Bone marrow (tissue), 2 donors: ENCODE results near the gene UBAP2.
"Not testable (repeated sequence)": the region's sequence is repeated elsewhere in the genome, so short reads cannot be mapped to it uniquely, and the experiment has no call there.

Experiments used
- DNase-seq, 2 donors: peaks; one replicate each; lab custom pipeline; 2025; lab: John Stamatoyannopoulos, UW

Gene UBAP2

DNA sequence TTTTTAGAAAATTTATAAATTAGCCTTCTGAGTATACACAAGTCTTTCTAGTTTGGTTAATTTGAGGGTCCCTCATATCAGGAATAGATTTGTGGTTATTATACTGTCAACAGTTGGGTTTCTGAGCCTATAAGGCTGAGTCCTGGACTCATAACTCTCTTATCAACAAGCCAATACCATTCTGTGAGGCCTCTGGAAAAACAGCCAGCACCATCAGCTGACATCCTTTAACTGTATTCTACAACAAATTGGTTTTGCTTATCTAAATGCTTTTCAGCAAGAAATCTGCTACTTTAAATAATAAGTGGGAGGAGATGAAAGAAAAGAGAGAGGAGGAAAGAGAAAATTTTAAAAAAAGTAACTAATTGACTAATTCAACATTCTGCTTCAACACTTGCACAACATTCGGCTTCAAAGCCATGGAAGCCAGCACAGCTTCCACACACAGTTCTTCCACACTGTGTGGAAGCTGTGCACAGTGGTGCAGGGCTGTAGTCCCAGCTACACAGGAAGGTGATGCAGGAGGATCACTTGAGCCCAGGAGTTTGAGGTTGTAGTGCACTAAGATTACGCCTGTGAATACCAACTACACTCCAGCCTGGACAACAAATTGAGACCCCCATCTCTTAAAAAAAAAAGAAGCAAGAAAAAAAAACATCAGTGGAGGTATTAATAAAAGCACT, 84.5 kb downstream of the UBAP2 start:
- no peak for DNase-seq

DNA sequence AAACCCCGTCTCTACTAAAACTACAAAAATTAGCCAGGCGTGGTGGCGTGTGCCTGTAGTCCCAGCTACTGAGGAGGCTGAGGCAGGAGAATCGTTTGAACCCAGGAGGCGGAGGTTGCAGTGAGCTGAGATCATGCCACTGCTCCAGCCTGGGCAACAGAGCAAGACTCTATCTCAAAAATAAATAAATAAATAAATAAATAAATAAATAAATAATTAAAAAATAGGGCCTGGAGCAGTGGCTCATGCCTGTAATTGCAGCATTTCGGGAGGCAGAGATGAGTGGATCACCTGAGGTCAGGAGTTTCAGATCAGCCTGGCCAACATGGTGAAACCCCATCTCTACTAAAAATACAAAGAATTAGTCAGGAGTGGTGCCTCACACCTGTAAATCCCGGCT, 86.2 kb downstream of the UBAP2 start:
- not testable (repeated sequence) for DNase-seq

DNA sequence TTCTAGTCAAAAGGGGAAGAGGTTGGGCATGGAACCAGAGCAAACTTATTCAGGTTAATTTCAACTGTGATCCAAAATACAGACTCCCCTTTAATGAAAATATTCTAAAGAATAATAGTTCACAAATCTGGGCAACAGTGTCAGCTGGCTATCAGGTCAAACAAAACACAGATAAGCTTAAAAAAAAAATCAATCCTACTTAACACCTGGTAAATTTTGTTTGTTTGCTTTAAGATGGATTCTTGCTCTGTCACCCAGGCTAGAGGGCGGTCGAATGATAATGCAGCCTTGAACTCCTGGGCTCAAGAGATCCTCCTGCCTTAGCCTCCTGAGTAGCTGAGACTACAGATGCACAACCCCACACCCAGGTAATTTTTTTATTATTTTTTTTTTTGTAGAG, 89.0 kb downstream of the UBAP2 start:
- no peak for DNase-seq

DNA sequence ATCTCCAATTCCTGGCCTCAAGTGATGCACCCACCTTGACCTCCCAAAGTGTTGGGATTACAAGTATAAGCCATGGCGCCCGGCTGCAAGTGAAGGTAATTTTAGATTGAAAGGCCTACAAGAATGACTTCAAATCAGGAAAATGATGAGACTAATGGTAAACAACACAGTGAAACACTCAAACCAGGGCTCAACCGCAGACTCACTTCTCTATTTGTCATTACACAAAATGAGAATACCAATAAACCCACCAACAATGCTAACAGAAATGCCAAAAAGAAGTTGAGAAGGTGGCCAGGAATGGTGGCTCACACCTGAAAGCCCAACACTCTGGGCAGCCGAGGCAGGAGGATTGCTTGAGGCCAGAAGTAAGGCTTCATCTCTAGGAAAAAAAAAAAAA, 92.1 kb downstream of the UBAP2 start:
- DNase-seq, result no peak

DNA sequence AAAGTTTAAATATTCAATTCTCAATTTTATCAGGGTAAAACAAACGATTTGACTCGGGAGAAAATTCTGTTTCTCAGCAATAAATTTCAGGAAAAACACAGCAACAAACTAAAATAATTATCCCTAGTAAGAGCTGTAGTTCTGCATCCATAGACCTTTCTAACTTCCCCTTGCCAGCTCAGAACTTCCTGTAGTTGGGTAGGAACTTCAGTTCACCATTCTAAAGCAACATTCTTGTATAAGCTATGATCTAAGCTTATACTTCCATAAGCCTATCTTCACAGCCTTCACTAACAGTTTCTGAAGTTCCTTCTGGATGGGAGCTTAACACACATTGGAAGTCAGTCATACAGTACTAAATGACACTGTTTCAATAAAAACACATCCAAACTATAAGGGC, 96.6 kb downstream of the UBAP2 start:
- peak in 1 of 2 donors; percentile 22 for DNase-seq

DNA sequence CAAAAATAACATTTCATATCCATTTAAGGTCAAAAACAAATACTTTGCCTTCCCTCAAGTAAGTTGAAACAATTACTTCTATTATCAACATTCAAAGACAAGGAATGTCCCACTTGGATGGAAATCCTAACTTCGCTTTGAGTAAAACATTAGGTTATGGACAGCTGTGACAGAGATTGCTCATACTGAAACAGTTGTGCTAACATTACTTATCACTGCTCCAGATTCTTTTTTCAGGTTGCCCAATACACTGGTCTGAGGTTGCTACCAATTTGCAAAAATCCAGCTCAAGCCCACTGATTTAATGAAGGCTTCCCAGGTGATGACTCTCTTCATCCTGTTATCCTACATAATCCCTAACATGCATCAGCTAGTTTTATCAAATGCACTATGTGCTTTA, 98.3 kb downstream of the UBAP2 start:
- DNase-seq, result no peak

DNA sequence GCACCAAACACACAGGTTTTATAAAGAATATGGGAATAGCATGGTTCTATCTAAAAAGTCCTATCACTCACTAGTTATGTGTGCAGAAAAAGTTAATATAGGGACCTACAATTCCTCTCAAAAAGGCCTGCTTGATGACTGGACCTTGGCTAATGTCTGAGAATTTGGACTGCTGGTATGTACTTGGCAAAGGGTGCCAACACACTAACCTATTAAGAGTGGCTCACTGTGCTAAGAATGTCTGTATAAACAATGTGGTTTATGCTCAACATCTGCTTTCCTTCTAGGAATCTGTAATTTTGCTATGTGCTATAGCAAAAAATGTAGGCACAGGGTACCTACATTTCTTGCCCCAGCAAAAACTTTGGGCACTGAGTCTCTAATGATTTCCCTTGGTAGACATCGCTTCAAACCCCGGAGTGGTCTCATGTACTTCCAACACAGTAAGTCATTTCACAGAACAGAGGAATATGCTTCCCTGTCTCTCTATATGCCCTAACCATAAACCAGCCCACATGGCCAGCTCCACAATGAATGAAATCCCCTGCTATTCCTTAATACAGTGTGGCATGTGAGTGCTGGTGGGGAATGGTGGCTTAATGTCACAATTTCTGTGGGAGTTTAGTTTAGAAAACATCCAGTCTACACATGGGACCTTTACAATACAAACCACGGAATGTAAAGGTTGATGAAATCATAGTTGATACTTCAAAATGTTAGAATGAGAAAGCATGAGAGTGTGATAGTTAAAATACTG, 101.7 kb downstream of the UBAP2 start:
- no peak for DNase-seq

DNA sequence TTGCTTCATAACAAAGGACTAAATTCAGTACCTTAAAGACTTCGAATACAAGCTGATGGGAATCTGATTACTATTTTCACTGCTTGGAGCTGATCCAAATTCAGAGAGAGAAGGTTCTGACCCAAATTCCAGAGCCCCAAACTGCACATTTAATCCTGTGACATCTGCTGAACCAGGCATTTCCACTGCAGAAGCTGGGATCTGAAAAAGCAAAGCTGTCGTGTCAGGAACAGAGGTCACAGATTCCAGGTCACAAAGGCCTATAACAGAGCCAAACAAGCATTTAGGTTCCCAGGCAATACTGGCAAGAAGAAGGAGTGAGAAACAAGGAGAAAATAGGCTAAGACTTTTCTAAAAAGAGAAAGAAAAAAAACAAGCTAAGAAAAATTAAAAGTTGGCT, 105.3 kb downstream of the UBAP2 start:
- no peak for DNase-seq

DNA sequence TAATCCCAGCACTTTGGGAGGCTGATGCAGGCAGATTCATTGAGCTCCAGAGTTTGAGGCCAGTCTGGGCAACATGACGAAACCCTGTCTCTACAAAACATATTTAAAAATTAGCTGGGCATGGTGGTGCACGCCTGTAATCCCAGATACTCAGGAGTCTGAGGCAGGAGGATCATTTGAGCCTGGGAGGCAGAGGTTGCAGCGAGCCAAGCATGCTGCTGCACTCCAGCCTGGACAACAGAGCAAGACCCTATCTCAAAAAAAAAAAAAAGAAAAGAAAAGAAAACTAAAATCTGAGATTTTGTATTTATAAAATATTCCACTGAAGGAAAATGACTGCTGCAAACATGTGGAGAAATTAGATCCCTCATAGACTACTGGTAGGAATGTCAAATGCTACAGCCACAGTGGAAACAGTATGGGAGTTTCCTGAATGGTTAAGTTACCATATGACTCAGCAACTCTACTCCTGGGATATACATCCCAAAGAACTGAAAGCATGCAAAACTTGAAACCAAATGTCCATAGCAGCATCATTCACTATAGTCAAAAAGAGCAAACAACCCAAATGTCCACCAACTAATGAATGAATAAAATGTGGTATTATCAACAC, 106.1 kb downstream of the UBAP2 start:
- DNase-seq, result no peak

DNA sequence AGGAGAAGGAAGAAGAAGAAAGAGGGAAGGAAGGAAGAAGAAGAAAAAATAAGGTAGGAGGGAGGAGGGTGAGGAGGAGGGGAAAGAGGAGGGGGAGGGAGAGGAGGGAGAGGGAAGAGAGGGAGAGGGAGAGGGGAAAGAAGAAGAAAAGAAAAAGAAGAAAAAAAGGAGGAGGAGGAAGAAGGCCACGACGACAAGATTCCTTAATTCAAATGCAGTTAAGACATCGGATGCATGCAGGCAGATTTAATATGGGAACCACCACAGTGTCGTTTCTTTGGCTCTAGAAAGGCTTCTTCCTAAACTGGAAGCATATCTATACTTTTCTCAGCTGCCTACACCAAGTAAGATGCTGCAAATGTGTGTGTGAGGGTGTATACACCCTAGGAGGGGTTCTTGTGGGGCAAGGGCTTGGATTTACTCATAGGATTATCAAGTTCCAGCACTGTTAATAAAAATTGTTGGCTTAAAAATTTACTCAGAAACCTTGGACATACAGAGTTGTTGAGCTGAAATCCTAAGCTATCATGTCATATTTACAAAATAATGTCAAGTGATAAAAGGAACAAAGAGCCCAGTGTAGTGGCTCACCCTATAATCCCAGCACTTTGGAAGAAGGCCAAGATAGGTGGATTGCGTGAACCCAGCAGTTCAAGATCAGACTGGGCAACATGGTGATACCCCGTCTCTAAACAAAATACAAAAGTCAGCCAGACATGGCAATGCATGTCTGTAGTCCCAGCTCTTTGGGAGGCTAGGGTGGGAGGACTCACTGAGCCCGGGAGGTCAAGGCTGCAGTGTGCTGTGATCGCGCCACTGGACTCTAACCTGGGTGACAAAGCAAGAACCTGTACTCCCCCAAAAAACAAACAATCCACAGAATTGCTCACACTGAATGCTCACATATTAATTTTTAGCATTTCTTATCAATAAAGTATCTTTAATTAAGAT, 108.5 kb downstream of the UBAP2 start:
- DNase-seq, result no peak

DNA sequence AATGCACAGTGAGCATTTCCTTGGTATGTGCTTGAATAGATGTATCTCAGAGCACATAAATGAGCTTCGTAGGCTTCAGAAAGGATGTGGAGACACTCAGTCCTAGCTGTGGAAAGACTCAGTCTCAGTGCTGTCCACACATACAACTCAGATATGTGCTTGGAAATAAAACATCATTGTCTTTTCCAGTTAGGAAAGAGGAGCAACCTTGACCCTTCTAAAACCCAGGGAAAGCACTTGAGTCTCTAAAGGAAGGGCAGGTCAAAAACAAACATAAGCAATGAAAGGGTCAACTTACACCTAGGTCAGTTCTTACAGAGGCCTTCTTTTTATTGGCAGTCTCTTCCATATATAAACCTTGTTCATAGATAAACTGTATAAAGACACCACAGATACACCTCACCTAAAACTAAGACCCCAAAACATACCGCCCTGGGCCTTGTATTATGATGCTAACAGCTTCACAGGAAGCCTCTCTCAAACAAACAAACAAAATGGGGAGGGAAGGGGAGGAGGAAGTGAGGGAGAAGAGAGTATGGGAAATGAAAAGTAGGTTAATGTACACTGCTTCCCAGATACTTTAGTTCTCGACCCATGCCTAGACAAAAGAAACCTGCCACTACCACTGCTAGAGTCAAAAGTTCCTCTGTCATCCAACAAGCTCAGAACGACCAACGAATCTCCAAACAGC, 114.4 kb downstream of the UBAP2 start:
- no peak for DNase-seq

DNA sequence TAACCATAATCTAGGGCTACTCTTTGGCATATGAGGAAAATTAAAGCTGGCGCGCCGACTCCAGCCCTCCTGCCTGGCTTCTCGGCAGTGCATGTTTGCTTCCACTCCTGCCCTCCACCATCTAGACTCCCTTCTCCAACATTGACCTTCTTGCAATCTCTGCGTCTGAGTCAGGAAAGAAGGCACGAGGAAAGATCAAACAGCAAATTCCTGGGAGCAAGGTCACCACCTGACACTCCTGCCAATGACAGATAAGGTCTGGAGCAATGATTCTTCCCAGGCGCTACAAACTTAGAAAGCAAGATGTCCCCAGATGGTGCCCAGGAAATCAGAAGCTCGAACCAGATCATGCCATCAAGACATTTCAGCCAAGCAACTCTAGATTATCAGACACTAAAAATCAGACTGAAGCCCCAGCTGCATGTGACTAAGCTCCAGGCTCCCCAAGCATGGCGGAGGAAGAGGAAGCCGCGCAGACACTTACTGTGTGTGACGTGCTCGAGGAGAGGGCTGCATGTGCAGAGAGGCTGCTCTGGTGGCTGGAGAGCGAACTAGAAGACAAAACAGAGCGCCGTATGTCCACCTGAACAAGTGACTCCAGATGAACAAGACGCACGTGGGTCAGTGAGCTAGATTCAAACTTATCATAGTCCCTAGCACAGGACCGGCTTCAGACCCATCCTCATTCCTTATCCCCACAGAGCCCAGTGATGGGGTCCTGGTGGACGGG, 116.4 kb downstream of the UBAP2 start:
- DNase-seq, result no peak

DNA sequence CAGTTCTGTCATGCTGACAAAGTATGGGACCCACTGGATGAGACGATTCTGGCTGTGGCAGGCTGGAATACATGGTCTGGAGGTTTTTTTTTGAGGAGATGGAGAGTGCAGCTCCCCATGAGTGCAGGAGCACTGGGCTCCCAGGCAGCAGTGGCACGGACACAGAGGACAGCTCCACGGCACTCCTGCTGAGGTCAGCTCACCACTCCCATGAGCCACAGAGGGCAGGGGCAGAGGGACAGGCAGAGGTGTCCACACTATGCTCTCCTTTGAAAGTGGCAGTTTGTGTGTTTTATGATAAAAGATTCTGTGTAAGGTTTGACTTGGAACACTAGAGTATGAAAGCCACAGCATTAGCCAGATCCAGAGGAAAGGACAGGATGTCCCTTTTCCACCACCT, 117.4 kb downstream of the UBAP2 start:
- DNase-seq, result no peak

DNA sequence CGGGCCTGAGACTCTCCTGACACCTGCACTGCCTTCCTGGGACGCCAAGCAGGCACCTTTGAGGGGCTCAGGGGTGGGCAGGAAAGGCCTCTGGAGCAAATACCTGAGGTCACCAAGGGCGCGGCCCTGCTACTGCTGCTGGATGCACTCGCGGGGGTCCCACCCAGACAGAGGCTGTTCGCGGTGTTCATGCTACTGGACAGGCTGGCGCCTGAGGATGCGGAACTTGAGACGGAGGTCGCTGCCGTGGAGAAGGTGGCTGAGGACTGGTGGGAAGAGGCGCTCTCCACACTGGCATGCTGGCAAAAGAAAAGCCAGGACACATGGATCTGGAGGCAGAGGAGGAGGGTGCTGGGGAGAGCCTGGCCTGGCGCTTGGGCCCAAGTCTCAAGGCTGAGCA, 121.0 kb downstream of the UBAP2 start:
- no peak for DNase-seq

DNA sequence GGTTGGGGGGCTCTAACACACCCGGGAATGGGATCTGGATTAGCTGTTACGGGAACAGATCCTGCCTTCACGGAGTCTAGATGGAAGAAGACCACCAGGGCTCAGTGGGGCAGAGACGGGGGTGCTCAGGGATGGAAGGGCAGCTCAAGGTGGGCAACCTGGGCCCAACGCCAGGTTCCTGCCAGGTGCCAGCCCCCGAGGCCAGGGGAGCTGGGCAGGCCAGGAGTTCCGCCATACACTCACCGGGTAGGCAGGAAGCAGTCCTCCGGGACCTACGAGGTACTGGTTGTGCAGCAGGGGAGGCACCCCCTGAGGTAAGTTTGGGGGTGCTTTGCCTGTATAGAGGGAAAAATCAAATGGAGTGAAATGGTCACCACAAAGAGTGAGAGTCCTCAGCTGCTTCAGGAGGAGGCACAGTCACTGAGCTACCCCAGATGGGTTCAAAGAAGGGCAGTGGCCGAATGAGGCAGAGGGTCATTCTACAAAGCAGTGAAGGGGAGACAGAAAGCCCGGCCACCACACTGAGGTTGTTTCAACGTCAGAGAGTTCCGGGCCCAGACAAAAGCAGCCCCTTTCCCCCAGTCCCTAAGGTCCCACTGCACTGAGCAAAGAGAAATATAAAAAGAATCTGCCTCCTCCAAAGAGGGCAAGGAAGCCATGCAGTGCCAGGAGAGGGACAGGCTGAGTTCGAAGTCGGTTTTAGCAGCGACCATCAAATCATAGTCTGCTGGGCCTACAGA, 121.8 kb downstream of the UBAP2 start:
- DNase-seq, result no peak

DNA sequence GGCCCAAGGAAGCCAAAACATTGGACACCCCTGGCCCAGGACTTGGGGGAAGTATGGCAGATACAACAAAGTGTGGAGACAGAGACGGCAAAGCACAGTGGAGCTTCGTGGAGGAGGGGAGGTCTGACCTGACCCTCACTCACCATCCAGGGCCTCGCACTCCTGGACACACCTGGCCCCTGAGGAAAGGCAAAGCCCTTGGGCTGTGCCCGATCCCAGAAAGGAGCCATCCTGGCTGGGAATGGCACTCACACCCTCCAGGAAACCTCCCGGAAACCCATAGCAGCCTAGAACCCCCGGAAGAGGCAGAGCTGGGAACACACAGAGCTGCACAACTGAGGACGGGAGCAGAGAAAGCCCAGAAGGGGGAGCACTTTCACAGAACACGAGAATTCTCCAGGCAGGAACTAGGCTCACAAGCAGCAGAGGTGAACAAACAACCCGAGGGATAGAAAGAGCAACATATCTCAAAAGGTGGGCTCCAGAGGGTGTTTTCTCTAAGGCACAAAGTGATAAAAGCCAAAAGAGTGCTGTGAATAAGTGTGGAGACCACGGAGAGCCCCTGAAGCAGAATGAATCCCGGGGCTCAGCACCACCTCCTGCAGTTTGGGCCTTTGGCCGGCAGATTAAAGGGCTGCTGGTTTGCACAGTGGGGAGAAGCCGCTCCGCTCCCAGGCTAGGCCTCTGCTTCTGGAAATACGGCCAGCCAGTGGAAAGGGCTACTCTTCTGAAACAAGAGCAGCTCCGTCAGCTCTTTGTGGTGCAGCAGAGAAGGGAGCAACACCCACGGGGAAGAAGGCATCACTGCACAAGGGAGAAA, 123.5 kb downstream of the UBAP2 start:
- DNase-seq, result no peak

DNA sequence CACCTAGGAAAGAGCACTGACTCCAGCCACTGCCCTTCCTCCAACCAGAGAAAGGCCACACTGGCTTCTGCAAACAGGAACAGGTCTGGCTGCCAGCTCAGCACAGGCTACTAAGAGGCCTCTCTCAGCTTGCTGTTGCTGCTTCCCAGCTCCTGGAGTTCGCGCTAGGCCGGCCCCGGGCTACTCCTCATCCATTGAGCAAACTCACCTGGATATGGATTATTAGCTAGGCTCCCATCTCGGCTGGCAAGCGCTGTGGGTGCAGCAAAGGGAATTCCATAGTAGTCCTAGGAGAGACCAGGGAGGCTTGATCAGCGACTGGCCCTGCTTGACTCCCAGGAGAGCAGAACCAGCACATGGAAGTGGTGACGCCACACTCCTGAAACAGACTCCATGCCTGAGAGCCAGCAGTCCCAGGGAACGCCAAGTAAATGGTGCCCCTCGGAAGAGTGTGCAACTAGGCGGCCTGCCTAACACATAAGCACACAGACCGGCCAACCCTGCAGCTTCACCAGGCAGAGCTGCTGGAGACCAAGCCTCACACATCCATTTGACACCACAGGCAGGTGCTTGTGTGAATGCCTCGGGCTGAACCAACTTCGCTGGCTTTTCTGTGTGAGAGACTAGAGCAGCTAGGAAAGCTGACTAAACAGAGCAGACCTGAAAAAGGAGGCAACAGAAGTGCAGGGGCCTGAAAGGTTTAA, 124.5 kb downstream of the UBAP2 start:
- no peak for DNase-seq

DNA sequence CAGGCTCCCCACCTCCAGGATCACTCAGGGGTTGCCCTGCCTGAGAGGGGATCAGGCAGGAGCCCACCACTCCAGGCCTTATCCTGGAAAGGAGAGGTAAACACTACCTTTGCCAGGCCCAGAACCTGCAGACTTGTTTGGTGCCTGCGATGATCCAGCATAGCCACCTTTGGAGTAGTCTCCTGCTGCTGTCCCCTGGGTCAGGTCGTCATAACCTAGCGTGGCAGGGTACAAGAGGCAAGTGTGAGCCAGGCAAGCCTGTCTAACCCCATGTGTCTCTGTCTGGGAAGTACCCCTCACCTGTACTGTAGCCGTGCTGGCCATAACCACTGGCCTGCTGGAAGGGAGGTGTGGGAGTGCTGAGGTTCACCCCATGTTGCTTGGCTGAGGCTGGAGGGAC, 125.6 kb downstream of the UBAP2 start:
- no peak for DNase-seq
